Adipose tissue (tissue), 3 donors: ENCODE data around the gene RAMP3. TPM values are rescaled to one million over a fixed set of nuclear protein-coding genes. Genes with fewer than 3 reads are reported as not detected.
"Not testable (repeated sequence)": the region's sequence is repeated elsewhere in the genome, so short reads cannot be mapped to it uniquely, and the experiment has no call there.

ENCODE experiments used
- H3K27ac ChIP-seq: one replicate; pipeline ENCODE4 v1.5.1; 2013; ENCODE audit warnings: low read depth, low read length
- WGBS, 3 donors: extraction: QIAGEN DNeasy Blood & Tissue Kit; methylation state at CpG; one replicate each; pipeline ENCODE4 v1.1.7; 2013; 5-methylcytosine and 5-hydroxymethylcytosine counted together
- polyA plus RNA-seq, 3 donors: library from polyadenylated mRNA; stranded (reverse); fragments of 200-250 nt; gene quantifications; one replicate each; pipeline ENCODE4 v1.2.3, GENCODE V29; 2013
- donor health status: healthy with polysubstance abuse.
- donor health status: Bipolar disorder and iron deficiency.
- donor health status: healthy.

RAMP3 gene
- polyA plus RNA-seq, 3 donors: 11.6 to 107 (median 58.5) TPM

DNA sequence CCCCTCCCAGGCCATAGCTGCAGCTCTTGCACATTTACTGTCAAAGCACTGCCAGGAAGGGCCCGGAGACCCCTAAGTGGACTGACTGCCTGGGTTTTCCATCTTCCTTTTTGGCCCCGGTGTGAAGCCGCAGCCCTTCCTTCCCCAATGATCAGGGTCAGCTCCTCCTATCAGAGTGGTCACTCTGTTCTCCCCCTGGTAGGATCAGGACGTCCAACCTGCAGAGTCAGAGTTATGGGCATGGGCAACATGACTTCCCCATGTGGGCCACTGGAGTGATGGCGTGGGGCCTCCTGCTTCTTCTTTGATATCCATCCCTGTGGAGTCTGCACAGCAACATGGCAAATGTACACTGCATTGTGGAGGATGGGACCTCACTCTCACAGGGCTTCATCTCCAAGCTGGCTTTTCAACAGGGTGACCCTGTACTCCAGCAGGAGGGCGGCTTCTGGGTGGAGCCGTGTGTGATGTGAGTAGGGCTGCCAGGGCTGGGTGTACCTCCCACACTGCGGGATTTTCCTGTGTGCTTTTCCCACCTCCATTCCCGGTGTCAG, 6.4 kb upstream of the RAMP3 start:
- 71 to 73% (median 72%) methylated on average over 9 of the region's 9 CpGs for WGBS, 3 donors
- no peak overlapping the region for H3K27ac ChIP-seq

DNA sequence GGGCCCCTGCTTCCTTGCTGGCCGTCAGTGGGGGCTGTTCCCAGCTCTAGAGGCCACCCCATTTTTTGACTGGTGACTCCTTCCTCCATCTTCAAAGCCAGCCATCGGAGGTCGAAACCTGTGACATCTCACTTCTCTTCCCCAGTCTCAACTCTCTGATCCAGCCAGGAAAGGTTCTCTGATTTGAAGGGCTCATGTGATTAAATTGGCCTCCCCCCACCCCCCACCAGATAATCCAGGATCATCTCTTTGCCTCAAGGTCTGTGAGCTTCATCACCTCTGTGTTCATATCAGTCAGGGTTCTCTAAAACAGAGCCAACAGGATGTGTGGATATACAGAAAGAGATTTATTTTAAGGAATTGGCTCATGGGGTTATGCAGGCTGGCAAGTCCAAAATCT, 5.6 kb upstream of the RAMP3 start:
- H3K27ac ChIP-seq: no peak overlapping the region
- 58 to 72% (median 64%) methylated on average over 3 of the region's 3 CpGs for WGBS, 3 donors

DNA sequence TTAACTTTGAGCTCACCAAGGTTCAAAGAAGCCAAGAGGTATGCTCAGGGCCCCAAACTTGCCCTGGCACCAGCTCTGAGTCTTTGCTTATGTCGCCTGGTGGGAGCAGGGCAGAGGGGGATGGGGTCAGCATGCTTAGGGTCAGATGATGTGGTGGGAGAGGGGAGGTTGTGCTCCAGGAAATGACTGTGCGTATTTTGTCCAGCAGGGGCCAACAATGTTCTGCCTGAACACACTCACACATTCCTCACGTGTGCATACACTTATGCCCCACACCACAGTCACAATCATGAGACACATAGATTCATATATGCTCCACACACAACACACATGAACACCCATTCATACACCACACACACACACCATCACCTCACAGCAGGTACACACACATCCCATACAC, 4.4 kb upstream of the RAMP3 start:
- WGBS, 3 donors: 36 to 44% (median 36%) methylated on average over 3 of the region's 3 CpGs
- no peak overlapping the region for H3K27ac ChIP-seq

DNA sequence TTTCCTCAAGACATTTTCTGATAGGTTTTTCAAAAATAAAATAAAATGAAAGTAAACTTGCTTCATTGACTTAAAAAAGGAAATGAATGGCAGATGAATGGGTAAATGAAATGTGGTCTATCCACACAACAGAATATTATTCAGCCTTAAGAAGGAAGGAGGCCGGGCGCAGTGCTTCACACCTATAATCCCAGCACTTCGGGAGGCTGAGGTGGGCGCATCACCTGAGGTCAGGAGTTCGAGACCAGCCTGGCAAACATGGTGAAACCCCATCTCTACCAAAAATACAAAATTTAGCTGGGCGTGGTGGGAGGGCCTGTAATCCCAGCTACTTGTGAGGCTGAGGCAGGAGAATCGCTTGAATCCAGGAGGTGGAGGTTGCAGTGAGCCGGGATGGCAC, 3.7 kb upstream of the RAMP3 start:
- 86 to 92% (median 91%) methylated on average over 8 of the region's 8 CpGs for WGBS, 3 donors
- H3K27ac ChIP-seq: not testable (repeated sequence)

DNA sequence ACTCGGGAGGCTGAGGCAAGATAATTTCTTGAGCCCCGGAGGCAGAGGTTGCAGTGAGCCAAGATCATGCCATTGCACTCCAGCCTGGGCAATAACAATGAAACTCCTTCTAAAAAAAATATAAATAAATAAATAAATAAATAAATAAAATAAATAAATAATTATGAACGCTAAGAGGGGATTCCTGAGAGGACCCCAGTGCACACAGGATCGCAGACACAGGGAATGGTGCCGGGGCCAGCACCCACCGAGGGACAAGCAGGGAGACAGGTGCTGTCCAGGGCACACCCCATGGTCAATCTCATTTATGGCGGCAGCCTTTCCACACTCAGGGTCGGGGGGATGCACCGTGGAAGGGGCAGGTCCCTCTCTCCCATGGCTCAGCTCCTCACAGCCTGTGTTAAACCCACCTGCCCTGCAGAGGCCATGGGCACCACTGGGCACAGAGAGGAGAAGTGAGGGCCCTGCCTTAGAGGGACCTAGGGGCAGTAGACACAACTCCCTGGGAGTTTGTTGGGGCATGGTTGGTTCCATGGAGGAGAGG, 2.2 kb upstream of the RAMP3 start:
- no peak overlapping the region for H3K27ac ChIP-seq
- WGBS, 3 donors: 87 to 94% (median 93%) methylated on average over 9 of the region's 9 CpGs

DNA sequence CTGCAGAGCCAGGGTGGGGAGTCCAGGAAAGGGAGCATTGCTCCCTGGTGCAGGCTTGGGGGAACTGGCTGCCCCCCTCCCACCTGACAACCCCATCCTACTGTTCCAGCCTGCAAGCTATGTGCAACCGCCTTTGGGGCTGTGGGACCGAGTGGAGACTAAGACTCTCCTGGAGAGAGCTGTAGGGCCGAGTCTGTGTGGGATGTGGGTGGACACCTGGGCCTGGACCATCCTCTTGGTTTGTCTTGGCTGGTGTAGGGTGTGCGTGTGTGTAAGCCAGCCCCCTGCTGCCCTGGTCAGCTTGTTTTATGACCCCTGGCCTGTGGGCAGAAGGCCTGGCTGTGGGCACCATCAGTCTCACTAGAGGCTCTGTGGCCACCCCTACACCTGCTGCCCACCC, 1.6 kb upstream of the RAMP3 start:
- H3K27ac ChIP-seq: no peak overlapping the region
- 88 to 99% (median 94%) methylated on average over 4 of the region's 4 CpGs for WGBS, 3 donors

DNA sequence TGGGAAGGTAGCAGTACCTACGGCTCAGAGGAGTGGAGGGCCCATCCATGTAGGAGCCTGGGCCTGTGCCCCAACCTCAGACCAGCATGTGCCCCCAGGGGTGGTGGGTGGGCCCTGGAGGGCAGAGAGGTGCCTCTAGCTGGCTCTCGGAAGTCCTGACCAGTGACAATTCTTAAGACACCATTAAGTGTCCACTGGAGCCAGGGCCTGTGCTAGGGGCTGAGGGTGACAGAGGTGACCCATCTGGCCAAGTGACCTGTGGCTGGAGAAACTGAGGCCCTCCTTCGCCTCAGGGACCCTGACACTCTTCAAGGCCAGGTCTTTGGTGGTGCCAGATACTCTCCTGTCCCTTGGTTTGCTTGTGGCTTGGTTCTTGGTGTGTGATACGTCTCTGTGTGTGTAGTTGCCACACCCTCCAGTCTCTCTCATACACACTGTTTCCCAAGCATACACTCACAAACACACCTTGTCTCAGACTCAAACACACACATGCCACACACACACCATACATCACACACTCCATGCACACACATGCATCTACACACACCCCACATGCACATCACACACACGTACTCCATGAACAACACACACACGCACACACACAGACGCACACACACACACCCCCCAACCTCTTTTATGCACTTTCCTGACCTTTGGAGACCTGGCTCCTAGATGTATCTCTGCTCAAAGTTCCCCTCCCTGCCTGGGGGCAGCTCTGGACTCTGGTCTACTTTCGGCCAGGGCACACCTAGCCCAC, 897 bp upstream of the RAMP3 start:
- H3K27ac ChIP-seq: no peak overlapping the region
- WGBS, 3 donors: 84 to 88% (median 87%) methylated on average over 8 of the region's 8 CpGs

DNA sequence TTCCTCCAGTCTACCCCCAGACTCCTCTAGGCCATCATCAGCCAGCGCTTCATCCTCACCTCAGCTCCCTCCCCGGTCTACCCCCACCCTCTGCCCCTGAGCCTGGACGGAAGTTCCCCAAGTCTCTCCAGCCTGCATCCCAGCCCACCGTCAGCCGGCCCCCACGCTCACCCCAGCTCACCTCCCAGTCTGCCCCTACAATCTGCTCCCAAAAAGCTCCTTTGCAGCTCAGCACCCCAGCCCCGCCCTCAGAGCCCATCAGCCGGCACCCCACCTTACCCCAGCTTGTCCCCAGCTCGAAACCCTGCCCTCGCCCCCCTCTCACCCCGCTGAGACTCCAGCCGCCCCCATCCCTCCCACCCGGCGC, 322 bp upstream of the RAMP3 start:
- no peak overlapping the region for H3K27ac ChIP-seq
- 7 to 19% (median 10%) methylated on average over 13 to 14 of the region's 14 CpGs for WGBS, 3 donors

DNA sequence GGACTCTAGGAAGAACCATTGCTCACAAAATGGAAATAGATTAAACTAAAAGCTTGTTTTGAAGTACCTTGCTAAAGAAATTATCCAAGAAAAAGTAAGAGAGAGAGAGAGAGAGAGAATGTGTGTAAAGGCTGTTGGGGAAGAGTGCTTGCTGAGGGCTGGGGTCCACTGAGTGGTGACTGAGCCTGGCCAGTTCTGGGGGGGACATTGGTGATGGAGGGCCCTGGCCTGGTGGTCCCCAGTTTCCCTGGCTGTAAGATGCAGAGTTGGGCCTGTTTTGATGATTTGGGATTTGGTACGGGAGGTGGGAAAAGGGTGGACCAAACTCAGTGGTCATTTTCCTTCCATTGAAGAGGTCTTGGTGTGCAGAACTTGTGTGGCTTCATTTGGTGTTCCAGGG, 880 bp downstream of the RAMP3 start:
- no peak overlapping the region for H3K27ac ChIP-seq
- 75 to 90% (median 89%) methylated on average over 1 of the region's 1 CpG for WGBS, 3 donors

DNA sequence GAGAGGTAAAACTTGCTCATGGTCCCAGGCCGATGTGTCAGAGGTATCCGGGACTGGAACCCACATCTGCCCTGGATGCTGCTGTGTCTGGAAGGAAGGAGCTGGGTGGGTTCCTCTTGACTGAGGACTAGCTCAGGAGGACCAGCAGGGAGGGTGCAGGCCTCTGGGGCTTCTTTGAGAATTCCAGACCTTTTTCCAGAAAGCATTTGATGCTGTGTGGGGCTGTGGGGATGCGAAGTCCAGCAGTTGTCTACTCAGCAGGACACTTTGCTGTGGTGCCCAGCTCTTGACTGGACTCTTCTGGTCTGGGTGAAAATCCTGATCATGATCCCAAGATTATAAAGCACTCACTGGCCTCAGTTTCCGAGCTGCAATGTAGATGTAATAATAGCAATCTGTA, 1.7 kb downstream of the RAMP3 start:
- WGBS, 3 donors: 84 to 89% (median 87%) methylated on average over 4 of the region's 4 CpGs
- H3K27ac ChIP-seq: no peak overlapping the region

DNA sequence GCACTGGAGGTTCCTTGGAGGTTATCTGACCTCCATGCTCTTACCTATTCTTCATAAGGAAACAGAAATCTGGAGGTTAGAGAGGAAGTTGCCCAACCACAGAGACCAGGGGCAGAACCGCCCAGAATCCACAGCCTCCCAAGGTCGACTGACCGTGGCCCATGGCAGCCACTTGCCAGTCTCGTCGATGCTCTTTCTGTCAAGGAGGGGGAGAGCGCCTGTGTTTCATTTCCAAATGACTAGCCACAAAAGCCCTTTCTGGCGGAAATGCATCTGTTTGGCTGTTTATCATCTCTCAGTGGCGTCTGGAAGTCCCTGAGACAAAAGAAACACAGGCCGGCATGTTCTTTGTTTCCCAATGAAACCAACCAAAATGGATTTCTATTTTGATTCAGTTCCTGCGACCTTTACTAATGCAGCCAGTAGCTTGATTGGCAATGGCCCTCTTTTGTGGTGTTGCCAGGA, 2.9 kb downstream of the RAMP3 start:
- H3K27ac ChIP-seq: no peak overlapping the region

DNA sequence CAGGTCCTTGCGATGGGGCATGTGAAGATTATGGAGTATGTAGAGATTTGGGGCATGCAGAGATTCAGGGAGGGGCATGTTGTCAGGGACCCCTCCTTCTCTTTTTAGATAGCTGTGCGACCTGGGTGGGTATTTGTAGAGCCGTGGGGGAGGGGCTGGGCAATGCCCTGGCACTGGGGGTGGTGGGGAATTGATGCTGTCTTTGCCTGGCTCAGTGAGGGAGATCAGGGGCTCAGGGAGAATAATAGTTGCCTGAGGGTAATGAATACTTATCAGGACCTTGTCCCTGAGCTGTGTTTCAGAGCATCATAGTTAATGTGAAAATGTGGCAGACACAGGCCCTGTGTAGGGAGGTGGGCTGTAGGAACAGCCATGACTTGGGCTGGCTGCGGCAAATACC, 3.5 kb downstream of the RAMP3 start:
- H3K27ac ChIP-seq: no peak overlapping the region
- WGBS, 3 donors: 65 to 82% (median 79%) methylated on average over 4 of the region's 4 CpGs

More for the DNA sequence above, 2.9 kb downstream of the RAMP3 start:
- WGBS, 3 donors: 45 to 55% (median 46%) methylated on average over 10 of the region's 10 CpGs

DNA sequence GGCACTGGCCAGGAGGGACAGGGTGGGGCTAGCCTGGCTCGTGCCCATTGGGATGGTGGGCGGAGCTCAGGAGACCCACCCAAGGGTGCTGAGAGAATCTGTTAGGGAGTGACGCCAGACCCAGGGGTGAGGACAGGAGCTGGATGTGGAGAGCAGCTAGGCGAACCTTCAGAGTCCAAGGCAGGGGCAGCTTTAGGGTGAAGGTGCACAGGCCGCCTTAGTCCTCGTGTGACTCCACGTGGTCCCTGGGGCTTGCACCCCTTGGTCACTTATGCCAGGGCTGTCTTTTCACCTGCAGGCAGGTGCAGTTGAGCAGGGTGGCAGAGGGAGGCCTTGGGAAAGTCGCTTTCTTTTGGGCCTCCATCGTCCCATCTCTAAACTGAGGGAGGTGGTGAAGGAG, 4.3 kb downstream of the RAMP3 start:
- no peak overlapping the region for H3K27ac ChIP-seq
- WGBS, 3 donors: 89% methylated on average over 9 of the region's 9 CpGs

DNA sequence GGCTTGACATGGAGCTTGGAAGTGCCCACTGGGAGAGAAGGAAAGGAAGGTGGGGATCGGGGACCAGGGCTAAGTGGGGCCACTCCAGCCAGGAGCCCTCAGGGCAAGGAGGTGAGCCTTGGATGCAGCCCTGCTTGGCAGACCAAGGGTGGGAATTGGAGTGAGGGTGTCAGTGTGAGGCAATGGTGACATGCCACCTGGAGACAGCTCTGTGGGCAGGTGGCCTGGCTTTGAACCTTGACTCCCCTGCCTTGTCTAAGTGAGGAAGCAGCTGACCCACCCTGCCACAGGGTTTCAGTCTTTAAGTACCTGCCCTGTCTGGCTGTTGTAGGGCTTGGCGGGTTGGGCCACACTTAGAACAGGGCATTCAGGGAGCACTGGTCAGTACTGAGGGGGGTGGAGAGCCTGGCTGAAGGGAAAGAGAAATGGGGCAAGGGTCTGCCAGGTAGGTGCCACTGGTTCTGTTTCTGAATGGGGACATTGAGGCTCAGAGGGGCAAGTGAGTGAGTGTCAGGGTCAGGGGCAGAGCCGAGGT, 4.8 kb downstream of the RAMP3 start:
- H3K27ac ChIP-seq: no peak overlapping the region
- 66 to 92% (median 81%) methylated on average over 3 of the region's 3 CpGs for WGBS, 3 donors

DNA sequence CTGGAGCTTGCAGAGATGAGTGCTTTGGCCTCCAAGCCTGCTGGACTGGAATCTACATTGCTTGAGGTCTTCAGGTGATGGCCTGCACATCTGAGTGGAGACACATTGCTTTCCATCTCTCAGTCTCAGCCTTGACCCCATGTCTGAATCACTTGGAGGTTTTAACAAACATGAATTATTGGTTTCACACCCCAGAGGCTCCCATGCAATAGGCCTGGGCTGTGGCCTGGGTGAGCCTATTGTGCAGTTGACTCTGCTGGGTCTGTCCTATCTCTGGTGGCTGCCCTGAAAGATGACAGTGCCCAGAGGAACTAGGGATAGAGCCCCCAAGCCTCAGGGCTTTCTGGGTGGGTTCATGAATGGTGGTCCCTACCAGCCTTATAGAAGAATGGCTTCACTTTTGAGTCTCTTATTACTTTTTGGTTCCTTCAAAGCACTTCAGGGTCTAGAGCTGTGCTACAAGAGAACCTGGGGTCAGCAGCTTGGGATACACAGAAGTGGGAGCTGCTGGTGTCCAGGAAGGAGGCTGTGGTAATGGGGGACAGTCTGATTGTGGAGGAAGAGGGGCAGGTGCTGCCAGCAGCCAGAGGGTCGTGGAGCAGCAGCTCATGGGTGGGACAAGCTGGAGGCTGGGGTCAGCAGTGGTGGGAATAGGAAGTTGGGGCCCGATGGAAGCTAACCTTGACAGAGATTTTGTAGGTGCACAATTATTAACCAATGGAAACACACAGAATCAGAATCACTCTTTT, 5.5 kb downstream of the RAMP3 start:
- 67 to 78% (median 74%) methylated on average over 2 of the region's 2 CpGs for WGBS, 3 donors
- no peak overlapping the region for H3K27ac ChIP-seq

DNA sequence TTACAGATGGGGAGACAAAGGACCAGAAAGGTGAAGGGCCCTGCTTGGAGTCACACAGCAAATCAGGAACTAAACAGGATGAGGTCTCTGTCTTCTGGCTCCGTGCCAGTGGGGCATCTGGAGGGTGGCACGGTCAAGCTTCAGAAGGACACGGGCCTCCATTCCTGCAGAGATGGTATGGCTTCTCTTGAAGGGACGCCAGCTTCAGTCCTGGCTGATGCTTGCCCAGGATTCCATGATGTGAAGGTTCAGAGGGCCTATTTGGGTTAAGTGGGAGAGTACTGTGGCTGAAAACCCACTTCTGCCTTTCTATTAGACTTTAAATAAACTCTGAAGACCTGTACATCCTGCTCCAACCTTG, 6.1 kb downstream of the RAMP3 start:
- WGBS, 3 donors: 67 to 88% (median 87%) methylated on average over 4 of the region's 4 CpGs

DNA sequence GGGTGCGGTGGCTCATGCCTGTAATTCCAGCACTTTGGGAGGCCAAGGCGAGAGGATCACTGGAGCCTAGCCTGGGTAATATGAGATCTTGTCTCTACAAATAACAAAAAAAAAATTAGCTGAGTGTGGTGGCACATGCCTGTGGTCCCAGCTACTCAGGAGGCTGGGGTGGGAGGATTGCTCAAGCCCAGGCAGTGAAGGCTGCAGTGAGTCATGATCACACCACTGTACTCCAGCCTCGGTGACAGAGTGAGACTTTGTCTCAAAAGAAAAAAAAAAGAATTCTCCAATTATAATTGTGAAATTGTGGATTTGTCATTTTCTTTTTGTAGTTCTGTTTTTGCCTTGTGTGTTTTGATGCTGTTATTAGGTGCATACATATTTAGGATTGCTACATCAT, 6.7 kb downstream of the RAMP3 start:
- 80 to 93% (median 88%) methylated on average over 3 of the region's 3 CpGs for WGBS, 3 donors
- H3K27ac ChIP-seq: not testable (repeated sequence)

More for the DNA sequence above, 6.1 kb downstream of the RAMP3 start:
- H3K27ac ChIP-seq: no peak overlapping the region

DNA sequence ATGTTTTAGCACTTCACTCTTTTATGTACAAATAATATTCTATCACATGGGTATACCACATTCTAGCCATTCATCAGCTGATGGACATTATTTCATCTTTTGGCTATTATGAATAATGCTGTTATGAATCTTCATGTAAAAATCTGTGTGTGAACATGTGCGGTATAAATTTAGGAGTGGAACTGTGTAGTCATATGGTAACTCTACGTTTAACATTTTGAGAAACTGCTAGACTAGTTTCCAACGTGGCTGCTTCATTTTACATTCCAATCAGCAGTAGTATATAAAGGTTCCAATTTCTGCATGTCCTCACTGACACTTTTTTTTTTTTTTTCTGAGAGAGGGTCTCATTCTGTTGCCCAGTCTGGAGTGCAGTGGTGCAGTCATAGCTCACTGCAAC, 8.3 kb downstream of the RAMP3 start:
- 56 to 69% (median 62%) methylated on average over 3 of the region's 3 CpGs for WGBS, 3 donors
- H3K27ac ChIP-seq: no peak overlapping the region

DNA sequence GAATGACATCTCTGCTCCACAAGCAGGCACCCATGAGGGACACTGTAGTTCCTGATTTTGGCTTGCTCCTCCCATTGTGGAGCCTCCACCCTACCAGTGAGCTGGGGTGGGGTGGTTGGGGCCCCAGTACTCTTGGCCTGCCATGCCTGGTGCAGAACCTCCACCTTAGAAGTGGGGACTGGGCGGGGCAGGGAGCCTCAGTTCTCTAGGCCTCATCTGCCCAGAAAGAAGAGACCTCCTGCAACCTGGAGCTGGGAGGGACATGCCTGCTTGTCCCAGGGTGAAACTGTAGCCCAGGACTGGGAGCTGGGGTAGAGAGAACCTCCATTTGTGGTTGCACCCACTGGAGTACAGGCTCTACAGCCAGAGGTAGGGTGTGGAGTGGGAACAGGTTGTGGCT, 14.4 kb downstream of the RAMP3 start:
- 40 to 95% (median 44%) methylated on average over 1 of the region's 1 CpG for WGBS, 3 donors
- no peak overlapping the region for H3K27ac ChIP-seq
